ENCODE results near the gene MBNL2.

Gene MBNL2

DNA sequence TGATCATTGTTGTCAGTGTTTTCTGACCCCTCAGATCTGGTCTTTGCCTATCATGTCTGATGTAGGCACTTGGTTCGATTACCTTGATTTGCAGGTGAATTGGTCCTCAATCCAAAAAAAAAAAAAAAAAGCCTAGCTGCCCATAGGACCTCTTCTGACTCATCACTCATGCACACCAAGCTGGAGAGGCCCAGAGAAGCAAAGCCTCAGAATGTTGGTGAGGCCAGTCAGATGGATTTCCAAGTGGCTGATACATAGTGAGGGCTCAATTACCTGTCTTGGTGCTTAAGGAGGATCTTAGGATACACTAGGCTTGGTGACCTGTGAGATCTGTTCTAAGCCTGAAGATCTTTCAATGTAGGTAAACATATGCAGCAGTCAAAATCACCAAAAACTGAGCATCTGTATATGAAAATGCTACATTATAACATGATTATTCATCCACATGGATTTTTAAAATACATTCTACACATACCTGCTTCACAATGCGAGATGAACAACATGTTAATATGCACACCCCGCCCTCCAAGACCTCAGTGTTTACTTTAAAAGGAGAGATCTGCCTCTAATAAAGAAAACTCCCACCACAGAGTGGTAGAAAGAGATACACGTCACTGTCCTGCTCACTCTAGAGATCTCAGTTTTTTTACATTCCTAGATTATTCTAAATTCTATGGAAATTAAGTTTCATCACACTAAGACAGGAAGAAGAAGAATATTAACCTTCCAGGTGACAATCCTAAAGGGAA is 132.0 kb downstream of the MBNL2 start:
- no peak for DNase-seq

DNA sequence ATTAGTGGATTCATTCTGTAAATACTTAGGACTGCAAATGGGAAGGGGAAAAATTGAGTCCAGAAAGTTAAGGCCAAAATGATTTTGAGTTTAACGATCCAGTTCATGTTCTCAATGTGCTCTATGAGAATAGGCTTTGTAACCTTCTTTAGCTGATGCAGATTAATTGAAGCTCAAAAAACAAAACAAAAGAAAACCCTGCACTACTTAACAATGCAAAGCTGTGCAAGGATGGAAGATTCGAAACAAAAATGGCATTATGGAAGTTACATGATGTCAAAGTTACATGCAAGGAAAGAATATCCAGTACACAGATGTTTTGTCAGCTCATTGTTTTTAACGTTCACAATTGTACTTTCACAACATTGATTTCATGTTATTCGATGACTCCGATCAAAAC is 132.7 kb downstream of the MBNL2 start:
- DNase-seq = no peak

DNA sequence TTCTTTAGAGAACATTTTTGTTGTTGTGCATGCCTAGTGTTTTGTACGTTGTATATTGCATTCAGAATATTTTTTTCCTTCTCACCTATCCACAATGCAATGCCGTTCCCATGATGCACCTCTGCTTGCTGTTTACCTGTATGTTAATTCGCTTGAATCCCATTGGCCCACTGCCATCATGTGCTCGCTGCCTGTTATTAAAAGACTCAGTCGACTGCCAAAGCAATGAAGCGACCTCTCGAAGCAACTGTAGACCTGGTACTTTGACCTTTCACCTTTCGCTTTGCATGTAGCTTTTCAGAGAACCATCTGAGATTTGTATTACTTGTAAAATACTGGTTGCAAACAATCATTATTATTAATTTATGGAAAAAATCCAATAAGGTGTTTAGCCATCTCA is 134.5 kb downstream of the MBNL2 start:
- DNase-seq = no peak

DNA sequence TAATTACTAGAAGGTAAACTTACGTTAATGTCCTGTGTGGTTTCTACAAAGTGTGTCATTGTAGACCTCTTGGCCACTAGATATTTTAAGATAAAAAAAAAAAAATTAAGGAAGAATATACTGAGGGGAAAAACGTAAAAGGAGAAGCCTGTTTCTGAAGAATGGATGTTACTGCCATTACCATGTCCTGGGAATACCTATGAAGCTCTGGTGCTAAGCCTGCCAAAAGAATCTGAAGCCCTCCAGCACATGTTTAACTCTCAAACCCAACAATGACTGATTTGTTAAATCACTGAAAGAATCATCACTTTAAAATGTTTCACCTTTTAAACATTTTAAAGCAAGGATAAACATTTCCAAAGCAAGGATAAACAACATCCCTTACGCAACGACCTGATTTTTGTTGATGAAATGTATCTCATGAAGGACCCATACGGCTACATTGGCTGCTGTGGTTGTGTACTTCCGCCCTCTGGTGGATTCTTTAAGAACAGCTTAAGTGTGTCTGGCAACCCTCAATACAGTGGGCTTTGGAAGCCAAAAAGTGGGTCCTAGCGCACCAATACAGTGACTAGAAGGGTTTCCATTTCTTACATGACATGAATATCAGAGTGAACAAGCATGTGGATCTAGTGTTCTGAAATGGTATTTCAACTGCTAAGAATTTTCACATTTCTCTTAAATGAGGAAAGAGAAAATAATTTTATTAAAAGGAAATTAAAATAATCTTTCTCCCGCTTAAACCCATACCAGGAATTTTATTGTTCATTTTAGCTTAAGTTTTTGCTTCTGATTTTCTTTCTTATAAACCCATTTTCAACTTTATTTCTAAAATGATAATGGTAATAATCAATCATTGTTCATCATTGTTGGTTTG is 137.3 kb downstream of the MBNL2 start:
- peak; percentile 48 for DNase-seq

DNA sequence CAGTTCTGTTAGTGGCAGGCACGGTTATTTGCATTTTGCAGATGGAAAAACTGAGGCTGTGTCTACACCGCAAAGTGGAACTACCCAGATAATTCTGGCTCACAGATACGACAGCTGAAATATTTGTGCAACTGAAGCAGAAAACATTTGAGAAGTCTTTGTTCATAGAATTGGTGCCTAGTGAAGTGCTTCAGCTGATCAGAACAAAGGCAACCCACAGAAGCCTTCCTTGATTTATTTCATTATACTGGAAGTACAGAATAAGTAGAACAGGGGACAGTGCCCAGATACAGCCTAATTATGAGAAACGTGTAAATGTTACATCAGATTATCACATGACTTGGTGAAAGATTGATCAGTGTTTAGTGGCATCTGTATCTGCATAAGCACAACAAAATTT is 138.5 kb downstream of the MBNL2 start:
- no peak for DNase-seq

DNA sequence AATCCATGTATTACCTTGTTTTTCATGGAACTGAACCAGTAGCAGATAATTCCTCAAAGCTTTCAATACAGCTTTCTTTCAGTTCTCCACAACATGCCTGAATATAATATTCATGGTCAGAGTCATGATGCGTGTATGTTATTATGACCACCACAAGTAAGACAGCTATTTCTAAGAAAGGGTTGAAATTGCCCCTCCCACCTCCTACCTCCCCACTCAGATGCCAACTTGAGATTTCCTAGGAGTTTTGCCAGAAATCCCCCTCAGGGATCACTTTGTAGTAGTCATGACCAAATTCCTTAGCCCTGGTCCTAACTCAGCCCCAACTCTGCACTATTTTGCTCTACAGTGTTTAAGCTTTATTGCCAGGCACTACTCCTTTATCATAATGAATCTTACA is 141.9 kb downstream of the MBNL2 start:
- no peak for DNase-seq

DNA sequence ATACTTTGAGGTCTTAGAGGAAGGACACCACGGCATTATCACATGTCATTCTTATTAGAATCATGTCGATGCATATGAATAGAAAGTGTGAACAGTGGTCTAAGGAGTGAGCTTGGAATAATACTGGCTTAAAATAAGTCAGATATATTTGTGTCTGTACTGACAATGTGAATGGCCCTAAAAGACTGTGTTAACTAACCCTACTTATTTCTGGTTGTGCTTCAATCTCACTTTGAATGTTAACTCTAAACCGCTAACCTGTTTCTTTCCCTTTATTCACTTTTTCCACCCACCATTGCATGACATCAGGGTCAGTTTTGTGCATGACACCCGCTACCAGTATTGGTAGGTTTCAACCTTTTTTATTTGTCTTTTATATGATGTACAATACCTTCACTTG is 142.7 kb downstream of the MBNL2 start:
- no peak for DNase-seq

DNA sequence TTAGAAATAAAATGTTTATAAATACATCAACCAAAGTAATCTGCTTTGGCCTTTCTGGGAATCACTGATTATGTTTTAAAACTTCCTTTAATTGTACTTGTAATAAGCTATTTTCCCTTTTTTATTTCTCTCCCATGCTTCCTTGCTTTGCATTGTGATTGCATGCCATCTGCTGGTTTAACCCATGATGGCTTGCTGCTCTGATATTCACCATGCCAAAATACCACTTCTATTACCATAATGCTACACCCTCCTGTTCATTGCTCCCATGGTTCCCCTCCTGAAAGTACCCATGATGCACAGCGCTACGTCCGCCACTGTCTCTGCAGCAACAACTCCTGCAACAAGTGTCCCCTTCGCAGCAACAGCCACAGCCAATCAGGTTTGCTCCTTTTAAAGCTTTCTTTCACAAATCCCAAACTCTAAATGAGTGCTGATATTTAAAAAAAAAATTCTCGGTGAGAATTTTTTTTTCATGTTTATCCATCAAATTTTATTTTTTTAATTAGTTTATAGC is 144.1 kb downstream of the MBNL2 start:
- no peak for DNase-seq

DNA sequence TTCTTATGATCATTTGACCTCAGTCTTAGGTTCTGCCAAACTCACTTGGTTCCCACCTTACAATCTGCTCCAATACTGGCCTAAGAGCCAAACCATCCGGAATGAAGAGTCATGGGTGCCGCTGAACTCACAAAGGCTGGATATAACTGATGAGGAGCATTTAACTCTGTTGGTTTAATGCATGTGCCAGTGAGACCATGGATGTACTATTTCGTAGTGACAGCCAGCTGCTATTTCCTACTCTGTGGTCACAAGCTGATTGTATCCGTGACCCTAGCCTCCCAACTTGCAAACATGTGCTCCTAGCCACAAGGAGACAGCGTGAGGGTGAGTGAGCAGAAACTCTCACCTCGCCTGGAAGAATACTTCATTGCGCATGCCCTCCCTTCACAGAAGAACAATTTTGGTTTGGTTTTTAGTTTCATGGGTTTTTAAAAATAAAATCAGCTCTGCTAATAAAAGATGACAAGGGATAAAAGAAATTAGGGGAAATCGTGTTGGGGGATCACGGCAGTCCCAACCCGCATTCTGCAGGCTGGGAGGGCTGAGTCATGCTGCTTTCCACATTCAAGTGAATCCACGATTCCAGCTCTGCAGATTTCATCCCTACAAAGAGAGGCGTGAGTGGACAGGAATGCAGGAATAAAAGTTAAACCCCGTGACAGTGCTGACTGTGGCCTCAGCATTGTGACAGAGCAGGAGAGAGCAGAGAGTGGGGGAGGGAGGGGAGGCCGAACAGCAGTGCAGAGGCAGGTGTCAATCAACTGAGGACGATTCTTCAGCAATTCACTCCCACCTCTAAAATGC is 145.1 kb downstream of the MBNL2 start:
- no peak for DNase-seq

DNA sequence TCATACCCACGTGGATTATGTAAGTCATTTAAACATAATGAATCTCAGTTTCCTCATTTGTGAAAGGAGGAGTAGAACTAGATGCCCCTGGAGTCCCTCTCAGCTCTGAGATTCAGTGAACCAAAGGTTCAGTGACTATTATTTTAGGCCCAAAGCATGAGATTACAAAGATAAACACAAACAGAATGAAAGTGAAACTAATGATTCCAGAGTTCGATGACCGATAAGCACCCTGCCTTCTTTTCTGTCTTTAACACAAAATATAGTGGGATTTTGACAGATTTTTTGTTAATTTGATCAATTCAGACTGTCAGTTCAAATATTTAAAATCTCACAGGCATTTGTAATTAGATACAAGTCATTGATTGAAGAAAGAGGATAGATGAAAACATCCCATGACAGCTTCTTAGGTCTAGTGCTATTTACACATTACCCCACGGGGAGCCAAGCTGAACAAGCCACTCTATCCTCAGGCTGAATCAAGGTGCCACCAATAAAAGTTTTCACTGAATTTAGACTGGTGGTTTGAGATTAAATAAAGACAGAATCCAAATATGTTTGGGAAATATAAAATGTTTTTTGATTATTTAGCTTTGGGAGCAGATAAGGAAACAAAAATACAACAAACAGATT is 147.2 kb downstream of the MBNL2 start:
- DNase-seq = no peak

DNA sequence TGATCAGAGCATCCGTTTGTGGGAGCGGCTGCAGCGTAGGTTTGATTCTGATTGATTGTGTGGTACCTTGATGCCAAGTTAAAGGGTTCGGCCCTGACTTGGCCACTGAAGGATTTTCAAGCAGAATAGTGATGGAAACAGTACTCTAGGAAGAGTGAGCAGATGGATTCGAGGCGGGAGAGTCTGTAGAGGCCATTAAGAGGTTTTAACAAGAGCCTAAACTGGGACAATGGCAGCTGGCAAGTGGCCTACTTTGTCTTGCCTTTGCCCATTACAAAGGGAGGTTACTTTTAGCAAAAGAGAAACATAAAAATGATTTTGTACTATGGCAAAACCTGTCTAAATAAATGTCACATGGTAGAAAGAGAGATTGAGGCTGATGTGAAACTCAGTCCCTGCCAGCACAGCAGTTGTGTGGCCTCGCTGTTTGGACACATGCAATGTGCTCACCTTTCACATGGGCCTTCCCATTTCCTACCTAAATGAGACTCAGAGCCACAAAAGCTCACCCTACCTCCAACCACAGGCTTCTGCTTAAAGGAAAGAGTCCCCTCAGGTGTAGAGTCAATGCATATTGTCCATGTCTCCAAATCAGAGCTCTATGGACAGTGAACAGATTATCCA is 149.5 kb downstream of the MBNL2 start:
- no peak for DNase-seq

DNA sequence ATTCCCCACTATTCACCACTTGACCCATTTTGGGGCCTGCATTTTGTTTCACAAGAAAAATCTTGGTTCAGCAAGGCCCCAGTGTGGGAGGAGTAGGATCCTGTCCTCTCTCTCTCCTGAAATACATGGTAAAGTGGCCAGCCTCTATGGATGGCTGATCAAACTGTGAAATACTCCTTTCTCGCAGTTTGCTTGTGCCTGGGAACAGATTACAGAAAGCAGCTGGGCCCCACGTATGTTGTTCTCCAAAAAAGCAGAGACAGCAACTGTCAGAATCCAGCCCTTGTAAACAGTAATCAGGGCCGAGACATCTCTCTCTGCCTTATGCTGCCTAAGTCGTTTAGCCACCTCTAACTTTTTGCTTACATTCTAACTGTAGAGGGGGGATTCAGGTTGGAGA is 150.8 kb downstream of the MBNL2 start:
- DNase-seq = no peak

DNA sequence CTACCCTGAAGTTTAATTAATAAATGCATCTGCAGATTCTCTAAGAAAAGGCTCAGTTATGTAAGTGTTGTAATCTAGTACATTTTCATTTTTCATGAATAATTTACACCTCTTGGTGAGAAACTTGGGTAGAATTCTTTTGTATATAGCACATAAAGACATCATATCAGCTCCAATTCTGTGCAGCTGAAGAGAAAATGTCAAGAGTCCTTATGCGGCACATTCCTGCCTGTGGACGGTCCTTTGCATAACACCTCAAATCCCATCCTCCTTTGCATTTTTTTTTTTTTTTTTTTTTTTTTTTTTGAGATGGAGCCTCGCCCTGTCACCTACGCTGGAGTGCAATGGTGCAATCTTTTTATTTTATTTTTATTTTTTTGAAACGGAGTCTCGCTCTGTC is 151.7 kb downstream of the MBNL2 start:
- DNase-seq = no peak

DNA sequence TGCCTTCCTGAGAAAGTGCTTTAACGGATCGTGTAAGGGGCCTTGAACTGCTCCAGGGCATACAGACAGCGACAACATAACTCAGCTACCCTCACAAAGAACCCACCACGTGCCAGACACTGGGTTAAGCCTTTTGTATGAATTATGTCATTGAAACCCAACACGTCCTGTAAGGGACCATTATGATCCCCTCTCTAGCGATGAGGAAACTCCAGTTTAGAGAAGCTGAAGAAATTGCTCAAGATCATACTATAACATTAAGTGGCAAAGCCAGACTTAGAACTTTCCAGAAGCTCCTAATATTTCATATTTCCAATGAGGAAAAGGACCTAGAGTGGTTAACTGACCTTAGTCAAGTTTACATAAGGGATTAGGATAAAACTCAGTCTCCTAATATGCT is 154.8 kb downstream of the MBNL2 start:
- no peak for DNase-seq

DNA sequence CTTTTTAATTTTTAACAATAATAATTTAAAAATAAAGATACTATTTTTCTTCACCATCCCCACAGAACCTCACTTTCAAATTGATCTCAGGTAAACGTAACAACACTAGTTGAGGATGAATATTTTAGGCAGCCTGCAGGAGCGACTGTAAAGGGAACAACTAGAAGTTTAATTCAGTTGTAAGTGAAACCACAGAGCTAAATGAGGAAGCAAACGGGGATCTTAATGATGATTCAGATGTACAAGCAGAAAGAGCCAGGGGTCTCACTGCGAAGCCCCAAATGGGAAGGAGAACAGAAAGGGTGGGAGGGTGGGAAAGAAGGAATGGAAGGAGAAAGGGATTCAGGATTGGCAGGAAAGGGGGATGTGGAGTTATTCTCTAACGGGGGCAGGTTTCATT is 157.3 kb downstream of the MBNL2 start:
- no peak for DNase-seq

DNA sequence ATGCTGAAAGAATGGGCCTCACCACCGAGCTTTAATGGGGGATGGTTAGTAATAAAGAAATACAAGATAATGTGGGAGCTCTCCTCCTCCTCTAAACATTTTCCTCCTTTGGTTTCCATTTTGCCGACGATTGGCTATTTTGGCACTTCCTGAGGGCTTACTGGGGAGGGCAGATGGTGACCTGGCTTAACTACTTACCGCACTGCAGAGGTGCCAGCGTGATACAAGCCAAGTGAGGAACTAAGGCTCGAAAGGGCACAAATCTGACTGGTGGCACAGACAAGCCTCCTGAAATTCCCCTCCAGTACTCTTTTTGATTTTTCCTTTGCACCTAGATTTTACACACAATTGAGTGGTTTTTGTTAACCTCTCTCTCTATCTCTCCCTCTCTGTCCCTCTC is 158.6 kb downstream of the MBNL2 start:
- DNase-seq = no peak

DNA sequence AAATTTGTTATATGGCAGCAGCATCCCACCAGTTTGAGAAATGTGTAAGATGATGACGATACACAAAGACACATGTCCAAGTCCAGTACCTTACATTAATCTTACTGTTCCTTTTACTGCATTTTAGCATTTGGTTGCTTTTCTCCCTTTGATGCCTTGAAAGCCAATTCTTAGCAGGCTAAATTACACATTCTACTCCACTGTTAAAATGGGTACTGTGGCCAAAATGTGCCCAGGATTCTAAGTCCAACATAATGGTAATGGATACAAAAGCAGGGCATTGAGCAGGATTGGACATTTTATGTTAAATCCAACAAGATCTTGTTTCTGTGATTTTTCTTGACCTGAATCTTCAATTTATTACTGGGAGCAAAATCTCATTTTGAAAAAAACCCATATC is 159.1 kb downstream of the MBNL2 start:
- no peak for DNase-seq

DNA sequence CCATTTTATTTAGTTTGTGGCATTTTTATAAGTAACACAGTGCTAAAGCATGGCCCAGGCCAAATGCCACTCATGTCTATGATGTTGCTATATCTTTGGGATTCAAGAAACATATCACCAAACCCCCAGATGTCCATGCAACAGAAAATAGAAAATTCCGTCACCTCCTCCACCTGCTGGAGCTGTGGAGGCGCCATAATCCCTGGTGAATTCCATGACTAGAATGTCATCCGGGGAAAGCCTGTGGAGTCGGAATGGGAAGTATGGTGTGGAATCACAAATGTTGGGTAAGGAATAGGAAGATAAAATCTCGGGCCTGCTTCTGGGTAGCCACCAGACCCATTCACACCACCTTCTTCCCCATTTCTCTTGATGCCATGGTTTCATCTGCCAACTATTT is 160.1 kb downstream of the MBNL2 start:
- DNase-seq = no peak

DNA sequence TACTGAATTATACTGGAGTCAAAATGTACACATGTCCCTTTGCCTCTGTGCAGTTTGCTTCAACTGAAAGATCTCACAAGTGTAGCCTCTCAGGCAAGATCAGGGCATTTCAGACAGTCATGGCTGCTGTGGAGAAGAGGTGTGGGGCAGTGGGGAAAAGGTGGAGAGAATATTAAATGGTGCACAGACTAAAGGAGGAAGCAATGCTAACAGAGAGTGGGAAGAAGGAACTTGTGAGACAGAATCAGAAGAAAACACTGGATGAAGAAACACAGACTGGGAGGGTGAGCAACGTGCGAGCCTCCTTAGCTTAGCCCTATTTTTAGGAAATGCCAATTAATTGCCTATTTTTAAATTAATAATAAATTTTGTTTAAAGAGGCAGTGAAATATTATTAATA is 162.2 kb downstream of the MBNL2 start:
- DNase-seq = no peak

DNA sequence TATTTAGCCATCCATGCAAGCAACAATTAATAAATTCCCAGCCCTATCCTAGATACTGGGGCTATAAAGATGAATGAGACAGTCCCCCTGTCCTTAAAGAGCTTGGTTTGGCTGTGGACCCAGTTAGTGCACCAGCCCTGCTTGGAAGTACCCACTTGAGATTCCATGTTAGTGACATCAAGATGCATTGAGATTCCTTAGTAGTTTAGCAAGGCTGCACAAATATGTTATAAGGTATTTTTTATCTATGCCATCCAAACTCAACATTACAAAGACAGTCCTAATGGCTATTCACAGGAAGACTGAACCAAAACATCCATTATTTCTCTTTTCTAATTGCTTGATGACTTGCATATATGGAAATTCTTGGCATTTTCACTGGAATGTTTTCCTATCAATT is 163.0 kb downstream of the MBNL2 start:
- no peak for DNase-seq

DNA sequence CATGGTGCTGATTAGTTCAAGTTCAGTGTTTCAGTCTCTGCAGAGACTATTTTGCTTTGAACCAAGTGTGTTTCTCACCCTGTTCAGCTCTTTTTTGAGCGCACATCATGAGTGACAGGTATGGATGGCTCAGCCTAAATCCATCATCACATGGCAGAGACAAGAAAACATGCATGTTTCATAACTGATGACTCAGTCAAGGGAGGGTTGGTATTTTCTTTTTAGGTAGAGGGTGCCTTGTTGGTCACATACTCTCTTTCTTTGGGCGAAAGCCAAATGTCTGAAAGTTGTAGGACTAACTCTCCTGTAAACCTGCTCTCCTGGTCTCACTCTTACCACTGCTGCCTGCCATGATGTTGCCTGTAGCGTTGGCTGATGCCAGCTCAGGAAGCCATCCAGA is 163.7 kb downstream of the MBNL2 start:
- DNase-seq = no peak

DNA sequence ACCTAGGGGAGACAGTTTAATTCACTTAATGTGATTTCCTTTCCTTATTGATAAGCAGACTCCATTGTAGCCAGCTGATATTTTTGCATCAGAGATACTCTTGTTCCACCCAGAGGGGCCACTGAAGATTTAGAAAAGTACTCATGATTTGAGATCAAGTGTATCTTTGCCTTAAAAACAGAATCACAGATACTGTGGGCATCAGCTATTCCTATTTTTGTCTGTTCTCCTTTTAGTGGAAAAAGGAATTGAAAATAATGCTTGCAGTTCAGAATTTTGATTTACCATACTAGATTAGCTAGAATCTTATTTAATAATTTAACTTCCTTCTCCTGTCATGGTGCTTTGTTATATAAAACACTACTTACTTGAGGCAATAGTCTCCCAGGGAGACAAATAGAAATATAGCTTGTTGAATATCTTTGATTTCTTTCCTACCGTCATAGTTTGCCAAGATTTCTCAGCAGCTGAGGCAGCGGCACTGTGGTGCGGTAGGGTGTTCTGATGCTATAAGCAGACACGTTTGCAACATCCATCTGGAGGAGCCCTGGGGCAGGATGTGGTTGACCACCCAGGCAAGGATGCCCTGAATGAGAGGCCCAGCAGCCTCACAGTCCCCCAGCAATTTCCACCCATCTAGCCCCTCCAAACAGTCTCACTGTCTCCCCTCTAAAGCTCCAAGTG is 164.8 kb downstream of the MBNL2 start:
- DNase-seq = no peak

All from NCI-H1105 treated with DMSO at 0.1 percent for 48 hours (cell line).